Measurements from ENCODE around the gene AQP6.

The AQP6 gene, protein sequence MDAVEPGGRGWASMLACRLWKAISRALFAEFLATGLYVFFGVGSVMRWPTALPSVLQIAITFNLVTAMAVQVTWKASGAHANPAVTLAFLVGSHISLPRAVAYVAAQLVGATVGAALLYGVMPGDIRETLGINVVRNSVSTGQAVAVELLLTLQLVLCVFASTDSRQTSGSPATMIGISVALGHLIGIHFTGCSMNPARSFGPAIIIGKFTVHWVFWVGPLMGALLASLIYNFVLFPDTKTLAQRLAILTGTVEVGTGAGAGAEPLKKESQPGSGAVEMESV

DNA sequence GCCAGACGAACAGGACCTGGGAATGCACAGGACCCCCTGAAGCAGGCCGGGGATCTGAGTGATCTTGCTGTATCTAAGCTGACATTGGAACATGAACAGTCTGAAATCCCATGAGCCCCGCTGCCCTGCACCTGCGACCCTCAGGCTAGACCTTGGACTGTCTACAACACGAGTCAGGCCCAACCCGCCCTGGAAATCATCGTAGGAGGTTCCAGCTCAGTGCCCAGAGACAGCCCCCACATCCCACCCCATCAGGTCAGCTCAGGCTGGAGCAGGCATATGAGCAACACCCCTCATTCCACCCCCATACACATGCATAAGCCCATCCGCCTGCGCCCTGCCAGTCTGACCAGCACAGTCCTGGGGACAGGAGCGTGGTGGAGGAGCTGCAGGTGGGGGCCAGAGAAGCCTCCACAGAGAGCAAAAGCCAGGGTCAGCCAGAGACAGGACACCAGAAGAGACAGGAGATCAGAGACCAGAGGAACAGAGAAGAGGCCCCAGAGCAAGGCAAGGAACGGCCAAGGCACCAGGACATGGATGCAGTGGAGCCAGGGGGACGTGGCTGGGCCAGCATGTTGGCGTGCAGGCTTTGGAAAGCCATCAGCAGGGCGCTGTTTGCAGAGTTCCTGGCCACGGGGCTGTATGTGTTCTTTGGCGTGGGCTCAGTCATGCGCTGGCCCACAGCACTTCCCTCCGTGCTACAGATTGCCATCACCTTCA is at the start of gene AQP6:
TSS of gene AQP6 (plus strand) at position 307 of the 720 bp plus-strand sequence. CDS start at position 534, 227 bp downstream.
- no peak for DNase-seq (ENCODE audit: low read depth in 4 of 4, low spot score in 1 of 4)

DNA sequence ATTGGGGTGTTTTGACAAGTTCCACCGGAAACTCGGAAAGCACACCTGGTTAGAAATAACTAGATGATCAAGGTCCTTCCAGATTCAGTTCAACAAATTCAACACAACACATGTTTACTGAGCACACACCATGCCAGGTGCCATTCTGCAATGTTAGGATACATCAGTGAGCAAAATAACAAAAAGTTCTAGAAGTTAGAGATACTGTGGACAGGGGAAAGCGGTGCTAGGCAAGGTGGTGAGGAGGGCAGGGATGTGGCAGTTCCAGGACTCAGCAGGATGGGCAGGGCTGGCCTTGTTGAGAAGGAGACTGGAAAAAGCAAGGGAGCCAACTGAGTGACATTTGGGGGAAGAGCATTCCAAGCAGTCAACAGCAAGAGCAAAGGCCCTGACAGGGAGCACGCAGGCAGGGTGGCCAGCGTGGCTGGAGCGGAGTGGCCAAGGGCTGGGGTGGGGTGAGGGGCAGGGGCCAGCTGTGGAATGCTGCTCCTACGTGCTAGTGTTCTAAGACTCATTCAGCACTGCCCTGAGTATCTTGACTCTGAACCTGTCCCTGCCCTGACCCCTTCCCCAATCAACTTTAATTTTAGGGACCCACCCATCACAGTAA is 49.6 kb upstream of the AQP6 start:
- DNase-seq (ENCODE audit: low read depth in 4 of 4, low spot score in 1 of 4): no peak

DNA sequence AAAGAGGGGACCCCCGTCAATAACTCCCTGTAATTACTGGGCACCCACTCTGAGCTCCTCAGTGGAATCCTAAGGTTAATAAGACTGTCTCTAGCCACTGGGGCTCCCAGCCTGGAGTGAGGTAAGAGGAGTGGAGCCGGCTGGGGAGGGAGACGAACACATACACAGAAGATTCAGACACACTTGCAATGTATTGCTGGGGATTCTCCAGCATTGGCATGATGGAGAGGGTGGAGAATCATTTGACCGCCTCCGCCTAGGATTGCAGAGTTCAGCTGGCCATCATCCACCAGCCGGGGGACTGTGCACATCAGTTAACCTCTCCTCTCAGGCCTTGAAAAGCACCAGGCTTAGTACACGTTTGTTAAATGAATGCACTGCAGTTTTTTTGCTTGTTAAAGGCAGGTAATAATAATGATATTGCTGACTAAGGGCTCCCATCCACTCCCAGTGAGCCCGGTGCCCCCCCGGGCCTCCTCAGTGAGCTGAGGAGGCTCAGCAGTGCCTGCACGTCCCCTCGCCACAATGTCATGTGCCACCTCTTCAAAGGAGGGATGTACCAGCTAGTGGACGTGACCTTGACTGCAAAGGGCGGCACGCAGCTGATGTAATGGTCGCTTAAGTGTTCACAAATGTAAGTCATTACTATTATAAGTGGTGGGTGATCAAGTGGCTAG is 48.7 kb upstream of the AQP6 start:
- no peak for DNase-seq (ENCODE audit: low read depth in 4 of 4, low spot score in 1 of 4)

DNA sequence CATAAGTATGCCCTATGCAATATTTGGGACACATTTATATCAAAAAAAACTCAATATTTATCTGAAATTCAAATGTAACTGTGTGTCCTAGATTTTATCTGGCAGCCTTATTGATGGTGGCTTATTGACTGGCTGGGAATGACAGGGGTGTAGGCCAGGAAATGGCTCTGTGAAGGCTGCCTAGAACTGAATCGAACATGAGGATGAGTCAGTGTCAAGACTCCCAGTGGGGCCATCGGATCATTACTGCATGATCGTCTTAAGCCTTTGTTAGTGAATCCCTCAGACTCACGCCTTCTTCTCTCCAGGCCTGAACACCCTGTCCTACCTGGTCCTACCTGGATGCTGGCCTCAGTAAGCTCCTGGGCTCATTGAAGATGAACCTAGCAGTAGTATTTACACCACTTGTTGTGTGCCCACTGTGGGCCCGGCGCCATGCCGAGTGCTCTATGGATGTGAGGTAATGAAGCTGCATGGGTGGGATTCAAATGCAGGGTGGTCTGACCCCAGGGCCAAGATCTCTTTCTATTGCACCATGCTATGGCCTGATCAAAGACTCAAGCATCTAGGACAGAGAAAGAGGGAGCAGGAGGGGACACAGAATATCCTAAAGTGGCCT is 48.0 kb upstream of the AQP6 start:
- DNase-seq (ENCODE audit: low read depth in 4 of 4, low spot score in 1 of 4): no peak

DNA sequence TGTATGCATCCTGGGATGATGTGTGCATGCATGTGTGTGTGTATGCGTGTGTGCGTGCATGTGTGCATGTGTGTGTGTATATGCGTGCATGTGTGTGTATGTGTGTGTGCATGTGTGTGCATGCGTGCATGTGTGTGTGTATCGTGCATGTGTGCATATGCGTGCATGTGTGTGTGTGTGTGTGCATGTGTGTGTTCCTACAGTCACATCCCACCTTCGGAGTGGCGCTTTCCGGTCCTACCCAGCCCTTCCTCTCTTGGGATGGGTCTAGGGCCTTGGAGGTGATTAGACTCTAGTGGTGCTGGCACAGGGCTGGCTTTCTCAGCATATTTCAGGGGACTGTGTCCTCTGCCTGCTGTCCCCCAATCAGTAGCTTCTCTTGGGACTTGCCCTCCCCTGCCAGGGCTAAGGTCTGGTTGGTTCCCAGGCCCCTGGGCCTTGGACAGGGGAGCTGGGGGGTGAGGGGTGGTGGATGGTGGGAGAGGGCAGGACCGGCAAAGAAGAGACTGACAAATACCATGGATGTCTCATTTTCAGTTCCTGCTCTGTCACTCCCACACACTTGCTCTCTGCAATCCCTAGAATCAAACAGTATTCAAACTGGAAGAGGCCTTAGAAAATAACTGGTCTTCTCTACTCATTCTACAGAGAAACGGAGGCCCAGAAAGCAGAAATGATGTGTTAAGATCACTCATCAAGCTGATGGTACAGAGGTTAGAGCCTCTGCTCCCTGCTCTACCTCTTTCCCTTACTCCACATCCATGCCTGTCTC is 47.1 kb upstream of the AQP6 start:
- DNase-seq (ENCODE audit: low read depth in 4 of 4, low spot score in 1 of 4): no peak

DNA sequence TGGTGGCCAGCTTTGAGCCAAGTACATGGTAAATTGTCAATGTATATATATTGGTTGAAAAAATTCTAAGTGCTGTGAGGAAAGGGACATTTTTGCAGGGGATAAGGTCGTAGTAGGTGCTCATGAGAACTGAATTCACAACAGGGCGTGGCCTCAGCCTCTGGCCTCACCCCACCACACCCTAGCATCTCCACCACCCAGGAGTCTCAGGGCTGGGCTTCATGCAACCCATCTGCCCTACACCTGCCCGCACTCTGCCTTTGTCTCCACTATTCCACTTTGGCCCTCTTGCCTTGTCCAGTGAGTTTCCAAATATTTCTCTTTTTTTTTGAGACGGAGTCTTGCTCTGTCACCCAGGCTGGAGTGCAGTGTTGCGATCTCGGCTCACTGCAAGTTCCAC is 44.3 kb upstream of the AQP6 start:
- no peak for DNase-seq (ENCODE audit: low read depth in 4 of 4, low spot score in 1 of 4)

DNA sequence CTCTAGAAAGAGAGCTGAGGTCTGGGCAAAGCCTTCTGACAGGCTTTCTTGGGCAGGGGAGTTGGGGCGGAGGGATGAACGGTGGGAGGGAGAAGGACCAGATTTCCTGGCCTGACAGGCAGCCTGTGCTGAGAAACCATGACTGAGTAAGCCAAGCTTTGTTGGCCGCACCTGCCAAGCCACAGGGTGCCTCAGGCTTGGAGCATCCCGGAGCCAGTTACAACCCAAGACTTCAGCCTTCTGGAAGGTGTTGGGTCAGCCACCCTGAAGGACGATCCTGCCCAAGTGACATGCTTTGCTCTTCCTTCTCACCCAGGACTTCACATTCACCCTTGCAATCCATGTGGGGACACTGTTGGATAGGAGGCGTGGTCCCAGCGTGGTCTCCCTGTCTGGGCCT is 43.2 kb upstream of the AQP6 start:
- no peak for DNase-seq (ENCODE audit: low read depth in 4 of 4, low spot score in 1 of 4)

DNA sequence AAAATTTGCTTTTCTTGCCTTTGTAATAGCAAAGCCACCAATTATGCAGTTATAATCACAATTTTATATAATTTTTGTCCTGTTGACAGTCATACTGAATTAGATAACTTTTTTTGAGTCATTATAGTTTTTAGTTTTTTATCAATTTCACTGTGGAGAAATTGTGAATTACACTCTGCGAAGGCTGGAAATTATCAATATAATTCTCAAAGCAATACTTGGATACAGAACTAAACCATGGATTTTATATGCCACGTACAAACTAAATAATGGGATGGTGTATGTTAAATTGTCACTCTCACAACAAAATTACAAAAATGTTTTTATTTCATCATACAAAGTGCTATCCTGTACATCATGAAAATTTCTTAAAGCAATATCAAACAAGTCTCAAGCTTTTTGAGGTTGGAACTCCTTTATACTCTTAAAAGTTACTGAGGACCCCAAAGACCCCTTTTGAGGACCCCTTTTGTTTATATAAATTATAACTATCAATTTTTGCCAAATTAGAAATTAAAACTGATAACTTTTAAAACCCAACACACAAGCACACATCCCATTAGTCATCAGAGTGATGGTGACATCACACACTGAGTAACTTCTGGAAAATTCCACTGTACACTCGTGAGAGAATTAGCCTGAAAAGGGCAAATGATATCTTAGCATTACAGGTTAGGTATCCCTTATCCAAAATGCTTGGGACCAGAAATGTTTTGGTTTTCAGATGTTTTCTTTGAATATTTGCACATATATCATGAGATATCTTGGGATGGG is 42.0 kb upstream of the AQP6 start:
- DNase-seq (ENCODE audit: low read depth in 4 of 4, low spot score in 1 of 4): no peak

DNA sequence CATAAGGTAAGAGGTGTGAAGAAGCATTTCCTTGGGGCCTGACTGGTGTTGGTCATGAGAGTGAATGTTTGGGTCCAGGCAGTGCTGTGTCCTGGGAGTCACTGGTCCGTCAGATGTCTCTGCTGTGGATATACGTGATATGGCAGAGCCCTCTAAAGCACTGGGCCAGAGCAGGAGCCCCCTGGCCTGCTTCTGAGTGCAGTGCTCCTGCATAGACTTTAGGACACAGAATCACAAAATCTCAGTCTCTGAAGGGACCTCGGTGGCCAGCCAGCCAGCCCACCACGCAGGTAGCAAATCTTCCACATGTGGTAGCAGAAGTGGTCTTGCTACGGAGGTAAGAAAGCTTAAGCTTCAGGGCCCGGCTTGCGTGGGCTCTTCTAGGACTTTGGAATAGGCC is 40.7 kb upstream of the AQP6 start:
- no peak for DNase-seq (ENCODE audit: low read depth in 4 of 4, low spot score in 1 of 4)

DNA sequence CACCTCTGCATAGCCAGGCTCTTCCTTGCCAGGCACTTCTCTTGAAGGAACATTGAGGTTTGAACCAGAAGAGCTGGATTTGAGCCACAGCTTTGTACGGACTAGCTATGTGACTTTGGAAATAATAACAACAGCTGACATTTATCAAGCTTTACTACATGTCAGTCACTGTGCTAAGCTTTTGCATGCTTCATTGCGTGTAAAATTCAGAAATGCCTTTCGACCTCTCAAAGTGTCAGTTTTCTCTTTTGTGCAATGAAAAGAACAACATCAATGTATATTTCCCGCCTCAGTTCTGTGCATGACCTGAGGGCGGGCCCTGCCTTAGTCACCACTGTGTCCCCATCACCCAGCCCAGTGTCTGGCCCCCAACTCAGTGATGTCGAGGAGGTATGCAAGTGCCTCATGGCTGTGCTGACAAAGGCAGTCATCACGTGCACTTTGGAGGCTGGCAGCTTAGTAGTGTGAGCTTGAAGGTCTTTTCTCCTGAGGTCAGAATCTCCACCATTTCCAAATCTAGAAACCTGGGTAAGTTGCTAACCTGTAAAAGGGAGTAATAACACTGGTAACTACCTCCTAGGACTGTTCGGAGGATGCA is 40.1 kb upstream of the AQP6 start:
- DNase-seq (ENCODE audit: low read depth in 4 of 4, low spot score in 1 of 4): no peak

DNA sequence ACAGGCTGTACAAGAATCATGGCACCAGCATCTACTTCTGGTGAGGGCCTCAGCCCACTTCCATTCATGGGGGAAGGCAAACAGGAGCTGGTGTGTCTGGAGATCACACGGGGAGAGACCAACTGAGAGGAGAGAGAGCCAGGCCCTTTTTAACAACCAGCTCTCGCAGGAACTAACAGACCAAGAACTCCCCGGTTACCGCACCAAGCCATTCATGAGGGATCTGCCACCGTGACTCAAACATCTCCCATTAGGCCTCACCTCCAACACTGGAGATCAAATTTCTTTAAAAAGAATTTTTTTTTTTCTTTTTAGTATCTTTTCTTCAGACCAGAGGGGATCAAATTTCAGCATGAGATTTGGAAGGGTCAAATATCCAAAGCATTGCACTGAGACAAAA is 39.0 kb upstream of the AQP6 start:
- DNase-seq (ENCODE audit: low read depth in 4 of 4, low spot score in 1 of 4): no peak

DNA sequence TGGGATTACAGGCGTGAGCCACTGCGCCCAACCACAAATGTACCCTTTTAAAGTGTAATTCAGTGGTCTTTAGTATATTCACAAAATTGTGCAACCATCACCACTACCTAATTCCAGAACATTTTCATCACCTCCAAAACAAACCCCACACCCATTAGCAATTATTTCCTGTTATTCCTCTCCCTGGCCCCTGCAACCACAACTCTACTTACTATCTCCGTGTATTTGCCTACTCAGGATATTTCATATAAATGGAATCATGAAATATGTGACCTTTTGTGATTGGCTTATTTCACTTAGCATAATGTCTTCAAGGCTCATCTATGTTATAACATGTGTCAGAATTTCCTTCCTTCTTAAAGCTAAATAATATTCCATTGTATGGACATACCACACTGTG is 38.2 kb upstream of the AQP6 start:
- DNase-seq (ENCODE audit: low read depth in 4 of 4, low spot score in 1 of 4): no peak

DNA sequence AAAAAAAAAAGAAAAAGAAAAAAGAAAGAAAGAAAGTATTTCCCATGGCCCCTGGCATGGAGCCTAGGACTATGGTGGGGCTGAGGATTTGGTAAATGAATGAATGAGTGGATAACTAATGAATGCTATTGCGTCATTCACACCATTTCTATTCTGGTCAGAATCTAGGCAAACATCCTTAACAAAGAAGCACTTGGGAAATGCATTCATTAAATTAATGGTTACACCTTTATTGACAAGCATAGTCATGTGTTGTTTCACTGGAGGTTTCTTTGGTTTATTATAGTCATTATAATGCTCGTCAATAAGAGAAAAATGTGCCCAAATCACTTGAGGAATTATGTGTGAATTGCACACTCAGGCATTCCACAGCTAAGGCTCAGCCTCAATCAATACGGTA is 35.8 kb upstream of the AQP6 start:
- DNase-seq (ENCODE audit: low read depth in 4 of 4, low spot score in 1 of 4): no peak

DNA sequence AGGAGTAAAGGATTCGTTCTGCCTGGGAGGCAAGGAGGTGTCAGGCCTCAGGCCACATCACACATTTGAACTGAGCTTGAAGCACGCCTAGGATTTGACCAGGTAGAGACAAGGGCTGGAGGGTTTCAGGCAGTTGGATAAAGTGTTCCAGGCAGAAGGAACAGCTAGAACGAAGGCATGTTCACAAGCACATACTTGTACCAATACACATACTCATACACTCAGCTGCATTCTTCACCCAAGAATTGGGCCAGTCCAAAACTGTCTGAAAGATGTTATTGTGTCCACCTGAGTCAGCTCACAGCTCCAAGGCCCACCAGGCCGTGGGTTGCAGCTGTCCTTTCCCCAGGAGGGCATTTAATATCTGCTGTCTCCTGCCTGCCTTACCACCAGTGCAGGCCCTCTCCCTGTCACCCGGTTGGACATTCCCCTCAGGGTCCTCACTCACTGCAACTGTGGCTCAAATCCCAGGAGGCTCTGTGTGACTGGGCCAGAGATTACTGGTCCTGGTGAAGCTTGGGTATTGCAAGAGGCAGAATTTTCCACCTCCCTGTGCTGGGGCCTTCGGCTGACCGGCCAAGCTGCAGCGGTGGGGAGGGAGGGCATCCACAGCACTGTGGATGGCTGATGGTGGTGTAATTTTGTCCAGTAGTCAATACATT is 35.0 kb upstream of the AQP6 start:
- DNase-seq (ENCODE audit: low read depth in 4 of 4, low spot score in 1 of 4): no peak

DNA sequence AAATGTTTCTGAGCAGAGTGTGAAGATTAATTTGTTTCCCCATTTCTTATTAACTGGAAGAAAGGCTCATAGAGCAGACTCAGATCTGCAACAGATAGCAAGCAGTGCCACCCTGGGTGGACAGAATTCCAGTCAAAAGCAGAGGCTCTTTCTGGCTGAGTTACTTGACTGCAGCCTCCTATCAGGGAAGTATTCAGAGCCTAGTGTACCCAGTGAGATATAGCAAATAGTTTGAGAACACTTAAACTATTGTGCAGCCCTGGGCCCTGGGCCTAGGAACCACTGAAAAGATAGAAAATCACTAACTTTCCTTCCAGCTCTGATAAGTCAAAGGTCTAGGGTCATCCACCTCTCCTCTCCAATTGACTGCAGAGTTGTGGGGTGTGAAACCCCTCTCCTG is 33.4 kb upstream of the AQP6 start:
- DNase-seq (ENCODE audit: low read depth in 4 of 4, low spot score in 1 of 4): no peak

DNA sequence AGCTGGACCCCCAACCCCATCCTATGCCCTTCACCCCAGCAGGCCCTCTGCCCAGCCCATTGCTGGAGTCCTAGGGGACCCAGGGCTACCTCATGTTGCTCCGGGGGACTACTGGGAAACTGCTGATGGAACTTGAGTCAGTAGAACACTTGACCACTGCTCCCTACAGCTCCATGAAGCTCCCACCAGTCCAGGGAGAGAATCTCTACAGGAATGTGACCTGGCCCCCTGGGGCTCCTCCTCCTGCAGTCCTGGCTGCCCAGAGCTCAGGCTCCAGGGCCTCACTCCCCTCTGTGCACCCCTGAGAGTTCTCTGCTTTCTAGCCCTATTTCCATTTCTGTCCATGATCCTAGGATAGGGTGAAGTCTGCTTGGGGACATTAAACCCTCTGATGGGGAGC is 33.0 kb upstream of the AQP6 start:
- DNase-seq (ENCODE audit: low read depth in 4 of 4, low spot score in 1 of 4): no peak

DNA sequence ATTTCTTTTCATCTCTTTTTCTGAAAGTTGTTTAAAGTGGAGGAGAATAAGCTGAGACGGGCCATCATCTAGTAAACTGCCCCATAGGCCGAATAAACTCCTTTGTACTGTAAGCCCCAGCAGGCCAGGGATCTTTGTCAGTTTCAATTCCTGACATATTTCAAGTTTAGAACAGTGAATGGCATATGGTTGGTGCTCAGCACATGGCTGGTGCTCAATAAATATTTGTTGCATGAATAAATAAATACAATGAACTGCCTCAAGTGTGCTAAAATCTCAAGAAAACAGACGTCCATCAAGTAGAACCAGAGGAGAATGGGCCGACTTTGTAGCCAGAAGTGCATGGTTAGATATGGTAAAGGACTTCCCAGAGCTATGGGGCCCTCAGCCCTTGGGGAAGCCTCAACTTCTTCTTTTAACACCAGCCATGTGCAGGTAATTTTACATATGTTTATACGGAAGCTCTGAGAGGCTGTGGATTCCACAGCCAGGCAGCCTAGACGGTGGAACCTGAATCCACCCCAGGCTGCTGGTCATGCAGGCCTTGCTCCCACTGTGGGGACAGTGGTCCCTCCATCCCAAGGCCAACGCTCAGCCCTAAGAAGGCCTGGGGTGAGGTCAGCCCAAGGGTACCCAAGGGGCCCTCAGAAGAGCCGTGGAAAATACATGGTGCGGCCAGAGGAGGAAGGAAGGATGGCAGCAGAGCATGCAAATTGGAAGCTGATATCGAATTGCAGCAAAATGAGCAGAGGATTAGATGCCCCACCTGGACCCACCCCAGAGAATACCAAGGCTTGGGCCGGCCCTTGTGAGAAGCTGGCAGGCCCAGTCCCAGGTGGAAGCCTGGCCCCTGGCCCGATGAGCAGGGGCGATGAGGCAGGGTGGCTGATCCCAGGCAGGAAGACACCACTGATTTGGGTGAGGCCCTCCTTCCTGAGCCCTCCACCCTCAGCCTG is 30.9 kb upstream of the AQP6 start:
- no peak for DNase-seq (ENCODE audit: low read depth in 4 of 4, low spot score in 1 of 4)

DNA sequence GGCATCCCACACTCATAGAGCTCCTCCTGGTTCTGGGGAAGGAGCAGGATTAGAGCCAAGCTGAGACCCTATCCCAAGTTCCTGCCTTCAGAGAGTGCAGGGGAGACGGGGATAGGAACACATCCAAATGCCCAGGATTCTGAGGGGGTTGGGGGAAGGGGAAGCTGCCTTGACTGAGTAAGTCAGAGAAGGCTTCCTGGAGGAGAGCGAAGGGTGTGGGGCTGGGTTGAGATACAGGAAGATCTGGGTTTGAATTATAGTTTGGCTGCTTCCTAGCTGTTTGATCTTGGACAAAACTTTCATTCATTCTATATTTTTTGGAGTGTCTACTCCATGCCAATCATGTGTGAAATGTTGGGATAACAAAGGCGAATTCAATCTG is 30.2 kb upstream of the AQP6 start:
- DNase-seq (ENCODE audit: low read depth in 4 of 4, low spot score in 1 of 4): no peak

All from stimulated activated CD4-positive, alpha-beta T cell treated with anti-CD3 and anti-CD28 coated beads, Interleukin-1b, Interleukin-23, amount 100 ng/mL, for 24 hours (primary cell).